Activated CD4-positive, alpha-beta T cell treated with anti-CD3 and anti-CD28 coated beads, Interleukin-2, amount 50 U/mL, for 16 hours (primary cell): ENCODE measurements around the gene TUBB2B.

Source experiments
- DNase-seq: peaks from one replicate; pipeline ENCODE4 v3.0.0-alpha.2; 2020

TUBB2B gene

GRCh38 chr6:3231247-3232016 lies 4.0 kb upstream of the TUBB2B start:
- DNase-seq: no peak

DNA sequence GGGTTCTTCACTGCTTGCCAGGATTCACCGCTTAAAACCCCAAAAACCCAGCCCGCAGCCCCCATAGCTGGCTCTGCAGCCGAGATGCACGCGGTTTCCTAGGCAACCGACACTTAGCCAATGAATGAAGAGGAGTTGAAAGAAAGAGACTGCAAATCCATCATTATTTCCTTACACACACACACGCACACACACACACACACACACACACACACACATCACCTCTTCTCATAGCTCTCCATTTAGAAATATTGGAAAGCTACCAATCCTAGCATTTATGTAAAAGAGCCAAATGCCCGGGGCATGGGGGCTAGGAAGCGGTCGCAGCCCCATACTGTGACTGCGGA lies 3.4 kb upstream of the TUBB2B start:
- no peak for DNase-seq

GRCh38 chr6:3230256-3230882 lies 2.9 kb upstream of the TUBB2B start:
- no peak for DNase-seq

- DNase-seq: peak; percentile 21
Measured at GRCh38 chr6:3229566-3230178, 2.2 kb upstream of the TUBB2B start.

DNA sequence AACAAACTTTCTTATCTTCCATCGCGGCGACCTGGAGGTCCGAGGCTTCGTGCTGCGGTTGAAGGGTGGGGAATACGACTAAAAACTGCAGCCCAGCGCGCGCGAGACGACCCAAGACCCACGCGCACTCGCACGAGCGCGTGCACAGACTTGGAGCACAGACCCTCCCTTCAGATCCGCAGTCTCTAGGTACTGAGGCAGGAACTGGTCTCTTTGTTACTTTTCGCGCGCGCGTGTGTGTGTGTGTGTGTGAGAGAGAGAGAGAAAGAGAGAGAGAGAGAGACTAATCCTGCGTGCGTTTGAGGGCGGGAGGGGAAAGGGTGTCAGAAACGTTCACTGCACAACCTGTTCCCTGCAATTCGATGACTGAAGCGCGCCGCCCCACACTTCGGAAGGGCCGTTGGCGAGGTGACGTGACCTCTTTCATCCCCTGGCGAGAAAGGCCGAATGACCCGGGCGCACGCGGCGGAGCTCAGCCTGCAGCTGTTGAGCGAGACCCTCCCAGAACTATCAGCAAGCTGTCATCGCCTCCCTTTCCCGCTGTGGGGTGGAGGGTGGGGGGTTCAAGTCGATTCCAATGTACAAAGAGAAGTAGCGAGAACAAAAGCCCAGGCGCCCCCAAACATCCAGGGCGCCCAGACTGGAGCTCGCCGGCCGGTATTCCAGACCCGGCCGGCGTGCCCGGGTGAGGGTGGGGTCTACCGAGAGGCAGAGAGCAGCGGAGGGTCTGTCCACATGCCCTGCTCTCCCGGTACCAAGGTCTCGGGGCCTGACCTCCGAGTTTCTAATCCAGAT lies 1.5 kb upstream of the TUBB2B start:
- peak; percentile 15 for DNase-seq

DNA sequence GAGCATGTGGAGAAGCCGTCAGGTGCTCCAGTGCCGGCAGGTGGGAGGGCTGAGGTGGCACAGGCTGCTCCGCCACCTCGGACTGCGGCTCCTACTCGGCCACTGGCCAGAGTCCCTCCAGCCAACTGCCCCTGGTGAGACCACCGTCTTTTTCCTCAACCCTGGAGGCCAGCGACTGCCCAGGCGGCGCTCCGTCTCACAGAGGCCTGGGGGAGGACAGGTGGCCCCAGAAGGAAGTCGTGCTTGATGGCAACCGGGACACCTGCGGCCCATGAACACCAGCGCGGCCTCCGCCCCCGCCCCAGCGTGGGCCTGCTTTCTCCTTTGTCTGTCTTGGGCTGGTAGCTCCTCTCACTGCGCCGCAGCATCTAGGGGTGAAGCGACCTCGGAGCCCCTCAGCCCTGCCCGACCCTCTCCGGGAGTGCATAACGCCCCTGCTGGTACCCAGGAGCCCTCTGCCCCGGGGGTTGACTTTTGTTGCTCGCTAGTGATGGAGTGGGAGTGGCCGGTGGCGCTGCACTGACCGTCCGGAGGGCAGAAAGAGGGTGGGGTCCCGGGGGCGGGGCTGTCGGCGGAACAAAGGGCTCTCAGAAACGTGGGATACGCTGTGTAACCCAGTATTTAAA lies 706 bp upstream of the TUBB2B start:
- DNase-seq: no peak

- peak; percentile 12 for DNase-seq
Measured at GRCh38 chr6:3226481-3227362, 731 bp downstream of the TUBB2B start.

GRCh38 chr6:3226042-3226441 lies 1.4 kb downstream of the TUBB2B start:
- DNase-seq: no peak

- no peak for DNase-seq
Measured at GRCh38 chr6:3222506-3223038, 4.9 kb downstream of the TUBB2B start.

DNA sequence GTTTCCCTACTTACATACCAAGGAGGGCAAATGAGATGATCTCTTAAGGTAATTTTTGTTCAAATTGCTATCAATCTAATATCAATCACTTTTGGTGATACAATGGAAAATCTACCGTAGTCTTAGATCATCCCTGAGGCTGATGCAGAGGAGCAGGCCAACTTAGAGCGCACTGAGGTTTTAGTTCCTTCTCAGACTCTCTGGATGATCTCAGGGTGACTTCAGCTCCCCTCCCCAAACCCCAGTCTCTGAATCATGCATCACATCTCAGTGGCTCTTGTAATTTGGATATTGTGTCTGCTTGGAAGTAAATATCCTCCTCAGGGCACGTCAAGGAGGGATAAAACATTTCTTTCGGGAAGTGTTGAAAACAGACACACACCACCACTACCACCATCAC lies 5.9 kb downstream of the TUBB2B start:
- DNase-seq: no peak

DNA sequence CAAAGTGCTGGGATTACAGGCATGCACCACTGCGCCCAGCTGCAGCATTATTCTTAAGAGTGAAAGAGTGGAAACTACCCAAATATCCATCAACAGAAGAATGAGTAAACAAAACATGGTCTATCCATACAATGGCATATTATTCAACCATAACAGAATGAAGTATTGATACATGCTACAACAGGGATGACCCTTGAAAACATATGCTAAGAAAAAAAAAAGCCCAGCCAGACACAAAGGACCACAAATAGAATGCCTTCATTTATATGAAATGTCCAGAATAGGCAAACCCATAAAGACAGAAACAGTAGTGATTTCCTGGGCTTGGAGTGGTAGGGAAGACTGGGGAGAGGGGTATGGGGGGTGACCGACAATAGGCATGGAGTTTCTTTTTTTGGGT lies 7.1 kb downstream of the TUBB2B start:
- DNase-seq: no peak

GRCh38 chr6:3218266-3218665 lies 9.2 kb downstream of the TUBB2B start:
- no peak for DNase-seq

DNA sequence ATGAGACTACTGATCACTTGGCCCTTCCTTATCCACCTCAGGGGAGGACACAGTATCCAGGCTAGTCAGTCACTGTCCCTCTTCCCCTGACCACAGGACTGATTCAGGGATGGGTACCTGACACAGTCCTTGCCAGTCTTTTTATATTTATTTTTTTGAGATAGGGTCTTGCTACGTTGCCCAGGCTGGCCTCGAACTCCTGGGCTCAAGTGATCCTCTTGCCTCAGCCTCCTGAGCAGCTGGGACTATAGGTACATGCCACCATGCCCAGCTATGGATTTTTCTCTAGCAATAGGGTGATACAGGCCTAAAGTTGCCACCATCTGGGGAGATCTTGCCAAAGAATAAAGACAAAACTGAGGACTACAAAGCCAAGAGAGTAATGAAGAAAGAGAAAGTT lies 10.2 kb downstream of the TUBB2B start:
- DNase-seq: no peak

GRCh38 chr6:3214898-3215297 lies 12.6 kb downstream of the TUBB2B start:
- no peak for DNase-seq

- no peak for DNase-seq
Measured at GRCh38 chr6:3213334-3213695, 14.1 kb downstream of the TUBB2B start.

GRCh38 chr6:3212261-3212660 lies 15.2 kb downstream of the TUBB2B start:
- no peak for DNase-seq

GRCh38 chr6:3211681-3212080 lies 15.8 kb downstream of the TUBB2B start:
- DNase-seq: no peak

DNA sequence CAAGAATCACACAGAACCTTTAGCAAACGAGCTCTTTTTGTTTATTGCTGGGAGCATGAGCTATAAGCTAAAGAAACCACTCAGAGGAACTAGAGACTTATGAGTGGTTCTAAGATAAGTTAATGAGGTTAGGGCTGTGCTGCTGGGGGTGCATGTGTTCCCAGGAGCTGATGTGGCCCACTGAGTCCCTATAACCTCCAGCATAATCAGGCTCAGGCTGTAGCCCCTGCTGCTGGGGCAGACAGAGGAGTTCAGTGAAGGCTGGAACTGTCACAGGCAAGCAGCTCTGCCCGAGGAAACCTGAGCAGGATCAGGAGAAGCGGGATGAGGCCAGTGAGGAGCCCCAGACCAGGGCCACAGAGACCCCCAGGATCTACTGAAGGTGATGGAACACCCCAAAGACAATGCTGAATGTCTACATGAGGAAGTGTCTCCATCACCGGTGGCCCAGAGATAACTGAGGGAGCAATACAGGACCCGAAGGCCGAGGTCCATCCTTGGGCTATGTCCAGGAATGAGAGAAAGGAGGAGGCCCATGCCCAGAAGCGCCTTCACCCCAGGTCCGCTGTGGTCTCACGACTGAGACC lies 17.3 kb downstream of the TUBB2B start:
- no peak for DNase-seq

DNA sequence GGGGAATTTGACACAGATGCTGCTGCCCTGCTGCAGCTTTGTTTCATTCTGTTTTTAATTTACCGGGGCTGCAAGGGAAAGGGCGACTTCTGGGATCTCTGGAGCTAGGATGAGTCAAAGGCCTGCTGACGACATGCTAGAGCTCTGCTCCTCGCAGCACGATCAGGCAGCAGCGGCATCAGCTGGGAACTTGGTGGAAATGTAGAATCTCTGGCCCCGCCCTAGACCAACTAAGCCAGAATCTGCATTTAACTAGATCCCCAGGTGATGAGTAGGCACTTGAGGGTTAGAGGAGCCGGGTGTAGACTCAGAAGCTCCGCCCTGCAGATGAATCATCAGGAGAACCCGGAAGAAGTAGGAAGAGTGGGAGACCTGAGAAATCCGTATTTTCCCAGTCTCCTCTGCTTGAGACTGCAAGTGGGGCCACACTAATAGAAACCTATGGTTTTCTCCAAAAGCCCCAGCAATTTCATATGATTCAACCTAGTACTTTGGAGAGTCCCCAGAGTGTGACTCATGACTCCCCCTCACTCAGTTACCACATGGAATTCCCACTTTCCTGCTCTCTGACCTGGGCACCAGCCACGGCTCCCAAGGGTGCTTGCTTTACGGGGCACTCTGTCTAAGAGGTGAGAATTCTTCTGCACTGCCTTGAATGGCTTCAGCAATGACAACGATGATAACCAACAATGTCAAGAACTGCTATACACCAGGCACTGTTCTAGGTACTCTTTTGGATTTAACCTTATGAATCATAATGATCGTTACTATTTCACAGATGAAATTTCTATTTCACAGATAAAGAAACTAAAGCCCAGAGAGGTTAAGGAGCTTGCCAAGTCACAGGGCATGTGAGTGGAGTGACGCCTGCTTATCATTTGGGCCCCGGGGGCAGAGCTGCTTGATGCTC lies 18.1 kb downstream of the TUBB2B start:
- DNase-seq: peak; percentile 79

DNA sequence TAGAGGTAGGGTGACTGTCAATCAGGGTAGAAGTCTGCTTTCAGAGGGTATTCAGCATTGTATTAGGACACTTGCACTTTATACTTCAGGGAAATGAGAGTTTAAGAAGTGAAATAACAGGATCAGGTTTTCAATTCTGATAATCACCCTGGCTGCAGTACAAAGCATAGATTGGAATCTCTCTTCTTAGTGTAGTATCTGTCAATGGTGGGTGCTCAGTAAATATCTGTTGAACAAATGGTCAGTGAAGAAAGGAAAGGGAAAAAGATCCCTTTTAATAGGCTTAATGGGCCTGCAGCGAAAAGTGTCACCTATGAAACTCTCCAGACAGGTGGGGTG lies 18.7 kb downstream of the TUBB2B start:
- DNase-seq: no peak
